Measurements from ENCODE around the gene DDAH1.

DDAH1 gene

DNA sequence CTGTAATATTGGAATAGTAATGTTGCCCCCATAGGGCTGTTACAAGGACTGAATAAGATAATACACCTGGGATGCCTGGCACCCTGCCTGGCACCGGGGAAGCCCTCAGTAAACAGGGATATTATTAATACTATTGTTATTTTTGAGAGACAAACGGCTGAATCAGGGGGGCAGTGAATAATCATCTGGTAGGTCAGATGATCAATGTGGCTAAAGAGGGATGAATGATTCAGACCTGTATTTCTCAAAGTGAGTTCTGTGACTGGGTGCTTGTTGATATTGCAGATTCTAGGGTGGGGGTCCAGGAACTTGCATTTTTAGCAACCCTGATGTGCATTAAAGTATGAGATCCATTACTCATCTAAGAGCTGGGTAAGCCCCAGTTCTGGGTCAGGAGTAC is 142.3 kb downstream of the DDAH1 start:
- WGBS, 2 experiments, result 94 to 95% methylated on average over 2 of the region's 2 CpGs
- Histone ChIP-seq H3K36me3 (ENCODE audit: control insufficient read depth, insufficient read depth, low read length) (no peaks in the 10 kb centered on the region), H3K4me1 (ENCODE audit: control insufficient read depth, insufficient read depth, low read length) (no peaks in the 10 kb centered on the region), H3K4me3 (ENCODE audit: insufficient read depth, low read depth, low read length) (no peak overlapping the region), H3K27me3 (ENCODE audit: control insufficient read depth, insufficient read depth, low read length, poor library complexity, severe bottlenecking) (no peaks in the 10 kb centered on the region), H3K27ac (ENCODE audit: insufficient read depth, low read depth, low read length, poor library complexity, severe bottlenecking) (no peak overlapping the region), H3K9me3 (ENCODE audit: control insufficient read depth, low read length) (no peaks in the 10 kb centered on the region)

DNA sequence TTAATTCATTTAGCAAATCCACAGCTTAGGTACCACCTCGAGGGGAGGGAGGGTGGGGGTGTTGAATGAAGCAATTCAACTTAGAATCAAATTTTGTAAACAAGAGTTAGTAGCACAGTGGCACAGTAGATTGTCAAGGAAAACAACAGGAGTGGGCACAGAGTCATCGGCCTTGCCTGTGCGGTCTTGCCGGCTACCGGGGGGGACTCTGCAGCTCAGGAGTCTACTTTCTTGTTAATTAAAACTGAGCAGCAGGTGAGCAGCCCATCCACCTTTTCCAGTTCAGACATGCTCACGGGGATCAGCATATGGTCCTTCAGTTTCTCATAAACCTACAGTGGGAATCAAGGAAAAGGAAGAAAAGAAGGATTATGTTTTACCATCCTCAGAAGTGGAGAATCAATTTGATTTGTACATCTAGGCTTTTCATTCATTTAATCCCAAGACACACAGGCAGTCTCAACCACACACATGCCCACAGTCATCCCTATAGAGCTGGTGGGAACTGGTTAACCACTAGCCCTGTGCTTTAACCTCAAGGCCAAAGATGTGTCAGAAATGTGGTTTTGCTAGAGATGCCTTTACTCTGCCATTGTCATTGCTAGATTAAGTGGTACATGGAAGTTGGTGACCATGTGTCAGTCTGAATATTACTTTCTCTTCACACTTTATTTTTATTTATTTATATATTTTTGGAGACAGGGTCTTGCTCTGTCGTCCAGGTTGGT is 143.6 kb downstream of the DDAH1 start:
- WGBS, 2 experiments, result 93% methylated on average over 7 of the region's 7 CpGs
- H3K9me3 ChIP-seq (ENCODE audit: control insufficient read depth, low read length), result no peaks in the 10 kb centered on the region
- H3K27me3 ChIP-seq (ENCODE audit: control insufficient read depth, insufficient read depth, low read length, poor library complexity, severe bottlenecking), result no peaks in the 10 kb centered on the region
- H3K36me3 ChIP-seq (ENCODE audit: control insufficient read depth, insufficient read depth, low read length), result no peaks in the 10 kb centered on the region
- H3K27ac ChIP-seq (ENCODE audit: insufficient read depth, low read depth, low read length, poor library complexity, severe bottlenecking), result no peak overlapping the region
- no peak overlapping the region for H3K4me3 ChIP-seq (ENCODE audit: insufficient read depth, low read depth, low read length)
- H3K4me1 ChIP-seq (ENCODE audit: control insufficient read depth, insufficient read depth, low read length), result no peaks in the 10 kb centered on the region

DNA sequence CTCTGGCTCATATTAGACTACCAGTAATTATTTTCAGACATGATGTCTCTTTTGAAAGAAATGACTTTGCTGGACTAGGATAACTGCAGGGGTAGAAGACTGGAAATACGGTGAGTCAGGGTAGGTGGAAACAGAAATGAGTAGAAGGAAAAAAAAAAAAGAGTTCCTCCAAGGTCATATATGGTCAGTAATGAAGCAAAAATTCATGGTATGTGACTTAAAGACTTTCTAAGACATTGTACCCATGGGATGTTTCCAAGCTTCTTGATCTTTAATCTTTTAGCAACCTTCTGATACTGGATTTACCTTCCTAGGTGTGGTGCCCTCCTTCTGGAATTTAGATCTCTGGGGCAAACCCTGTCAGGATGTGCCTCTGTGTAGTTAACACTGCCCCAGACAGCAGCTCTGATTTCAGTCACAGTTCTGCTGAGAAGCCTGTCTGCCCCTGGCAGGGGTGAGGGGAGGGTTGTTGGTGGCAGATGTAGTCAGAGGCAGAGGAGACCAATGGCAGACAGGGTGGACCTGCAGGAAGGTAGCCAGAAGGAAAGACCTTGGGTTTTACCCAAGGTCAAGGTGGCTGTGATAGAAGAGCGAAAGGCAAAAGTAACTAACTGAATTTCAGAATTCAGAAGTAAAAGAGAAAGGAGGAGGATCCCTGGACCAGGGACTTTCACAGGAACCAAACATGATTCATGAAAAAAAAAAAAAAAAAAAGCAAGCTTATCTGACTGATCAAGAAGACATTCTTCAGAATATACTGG is 144.4 kb downstream of the DDAH1 start:
- 93 to 100% methylated on average over 2 of the region's 2 CpGs for WGBS, 2 experiments

DNA sequence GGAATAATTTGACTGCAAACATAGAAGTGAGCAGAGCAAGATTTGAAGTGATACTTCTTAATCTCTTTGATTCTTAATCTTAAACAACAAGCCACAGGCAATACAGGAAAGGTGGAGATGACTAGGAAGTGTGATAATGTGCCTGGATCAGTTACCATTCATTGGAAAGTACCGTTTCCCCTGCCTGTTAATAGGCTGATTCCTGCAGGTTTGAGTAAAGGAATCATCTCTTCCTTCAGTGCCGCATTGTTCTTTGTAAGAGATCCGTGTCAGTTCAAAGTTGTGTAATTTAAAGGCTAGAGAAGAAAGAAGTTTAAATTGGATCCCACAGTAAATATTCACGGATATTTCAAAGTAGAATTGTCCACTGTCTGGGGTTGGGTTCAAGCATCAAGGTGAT is 145.0 kb downstream of the DDAH1 start:
- no peaks in the 10 kb centered on the region for H3K4me1 ChIP-seq (ENCODE audit: control insufficient read depth, insufficient read depth, low read length)
- no peaks in the 10 kb centered on the region for H3K27me3 ChIP-seq (ENCODE audit: control insufficient read depth, insufficient read depth, low read length, poor library complexity, severe bottlenecking)
- WGBS, 2 experiments, result 90 to 94% methylated on average over 4 of the region's 4 CpGs
- no peak overlapping the region for H3K27ac ChIP-seq (ENCODE audit: insufficient read depth, low read depth, low read length, poor library complexity, severe bottlenecking)
- no peaks in the 10 kb centered on the region for H3K36me3 ChIP-seq (ENCODE audit: control insufficient read depth, insufficient read depth, low read length)
- no peaks in the 10 kb centered on the region for H3K9me3 ChIP-seq (ENCODE audit: control insufficient read depth, low read length)
- no peak overlapping the region for H3K4me3 ChIP-seq (ENCODE audit: insufficient read depth, low read depth, low read length)

More for the DNA sequence above, 144.4 kb downstream of the DDAH1 start:
- Histone ChIP-seq H3K27me3 (ENCODE audit: control insufficient read depth, insufficient read depth, low read length, poor library complexity, severe bottlenecking) (no peaks in the 10 kb centered on the region), H3K36me3 (ENCODE audit: control insufficient read depth, insufficient read depth, low read length) (no peaks in the 10 kb centered on the region), H3K27ac (ENCODE audit: insufficient read depth, low read depth, low read length, poor library complexity, severe bottlenecking) (no peak overlapping the region), H3K4me1 (ENCODE audit: control insufficient read depth, insufficient read depth, low read length) (no peaks in the 10 kb centered on the region), H3K9me3 (ENCODE audit: control insufficient read depth, low read length) (no peaks in the 10 kb centered on the region), H3K4me3 (ENCODE audit: insufficient read depth, low read depth, low read length) (no peak overlapping the region)

DNA sequence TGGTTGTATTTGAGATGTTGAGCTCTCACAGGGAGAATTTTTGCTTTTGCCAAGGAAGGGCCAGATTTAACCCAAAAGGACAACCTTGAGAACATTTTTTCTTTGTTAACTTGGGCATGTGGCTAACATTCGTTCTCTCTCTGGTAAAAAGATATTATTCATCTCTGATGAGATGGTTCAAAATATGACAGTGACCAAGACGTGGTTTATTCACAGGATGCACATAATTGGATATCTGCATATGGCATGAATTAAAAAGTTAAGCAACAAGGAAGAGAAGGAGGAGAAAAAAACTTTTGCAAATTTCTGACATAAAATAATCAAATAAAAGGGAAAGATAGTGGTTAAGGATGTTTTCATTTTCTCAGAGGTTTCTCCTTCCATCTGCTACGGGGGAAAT is 145.5 kb downstream of the DDAH1 start:
- H3K4me1 ChIP-seq (ENCODE audit: control insufficient read depth, insufficient read depth, low read length), result no peaks in the 10 kb centered on the region
- no peaks in the 10 kb centered on the region for H3K27me3 ChIP-seq (ENCODE audit: control insufficient read depth, insufficient read depth, low read length, poor library complexity, severe bottlenecking)
- no peak overlapping the region for H3K27ac ChIP-seq (ENCODE audit: insufficient read depth, low read depth, low read length, poor library complexity, severe bottlenecking)
- H3K36me3 ChIP-seq (ENCODE audit: control insufficient read depth, insufficient read depth, low read length), result no peaks in the 10 kb centered on the region
- 90% methylated on average over 2 to 3 of the region's 3 CpGs for WGBS, 2 experiments
- no peak overlapping the region for H3K4me3 ChIP-seq (ENCODE audit: insufficient read depth, low read depth, low read length)
- H3K9me3 ChIP-seq (ENCODE audit: control insufficient read depth, low read length), result no peaks in the 10 kb centered on the region

DNA sequence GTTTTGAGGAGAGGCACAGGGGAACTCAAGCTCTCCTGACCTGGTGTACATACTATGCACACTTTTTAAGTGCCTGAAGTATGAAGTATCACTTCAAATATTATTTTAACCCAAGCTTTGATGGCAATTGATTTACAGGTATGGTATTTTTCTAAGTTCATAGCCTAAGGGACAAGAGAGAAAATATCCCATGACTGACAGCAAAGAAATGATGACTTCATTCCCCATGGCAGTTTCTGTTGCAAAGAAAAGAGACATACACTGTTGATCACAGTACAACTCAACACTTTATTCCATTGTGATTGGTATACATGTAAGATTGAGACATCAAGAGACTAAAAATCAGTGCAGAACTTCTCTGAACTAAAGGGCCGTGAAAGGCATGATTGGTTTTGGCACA is 146.7 kb downstream of the DDAH1 start:
- WGBS, 2 experiments, result 88 to 100% methylated on average over 1 of the region's 1 CpG

DNA sequence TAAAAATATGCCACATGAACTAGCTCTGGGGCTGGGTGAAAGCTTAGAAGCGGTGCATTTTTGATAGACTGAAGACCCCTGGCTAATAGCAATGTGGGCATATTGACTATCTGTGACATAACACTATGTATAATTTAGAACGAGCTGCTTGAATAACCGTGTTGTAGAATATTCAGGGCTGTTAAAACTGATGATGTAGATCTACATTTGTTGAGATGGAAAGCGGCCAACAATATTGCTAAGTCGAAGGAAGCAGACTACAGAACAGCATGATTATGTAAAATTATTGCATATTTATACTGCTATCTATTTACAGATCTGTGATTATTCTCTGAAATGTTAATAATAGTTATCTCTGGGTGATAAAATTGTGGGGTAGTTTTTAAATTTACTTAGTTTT is 147.4 kb downstream of the DDAH1 start:
- Histone ChIP-seq H3K4me1 (ENCODE audit: control insufficient read depth, insufficient read depth, low read length) (no peaks in the 10 kb centered on the region), H3K36me3 (ENCODE audit: control insufficient read depth, insufficient read depth, low read length) (no peaks in the 10 kb centered on the region), H3K27ac (ENCODE audit: insufficient read depth, low read depth, low read length, poor library complexity, severe bottlenecking) (no peak overlapping the region), H3K9me3 (ENCODE audit: control insufficient read depth, low read length) (no peaks in the 10 kb centered on the region), H3K27me3 (ENCODE audit: control insufficient read depth, insufficient read depth, low read length, poor library complexity, severe bottlenecking) (no peaks in the 10 kb centered on the region), H3K4me3 (ENCODE audit: insufficient read depth, low read depth, low read length) (no peak overlapping the region)
- WGBS, 2 experiments, result 96 to 97% methylated on average over 4 to 5 of the region's 5 CpGs

More for the DNA sequence above, 146.7 kb downstream of the DDAH1 start:
- no peaks in the 10 kb centered on the region for H3K27me3 ChIP-seq (ENCODE audit: control insufficient read depth, insufficient read depth, low read length, poor library complexity, severe bottlenecking)
- no peaks in the 10 kb centered on the region for H3K36me3 ChIP-seq (ENCODE audit: control insufficient read depth, insufficient read depth, low read length)
- no peak overlapping the region for H3K4me3 ChIP-seq (ENCODE audit: insufficient read depth, low read depth, low read length)
- H3K27ac ChIP-seq (ENCODE audit: insufficient read depth, low read depth, low read length, poor library complexity, severe bottlenecking), result no peak overlapping the region
- no peaks in the 10 kb centered on the region for H3K4me1 ChIP-seq (ENCODE audit: control insufficient read depth, insufficient read depth, low read length)
- H3K9me3 ChIP-seq (ENCODE audit: control insufficient read depth, low read length), result no peaks in the 10 kb centered on the region

DNA sequence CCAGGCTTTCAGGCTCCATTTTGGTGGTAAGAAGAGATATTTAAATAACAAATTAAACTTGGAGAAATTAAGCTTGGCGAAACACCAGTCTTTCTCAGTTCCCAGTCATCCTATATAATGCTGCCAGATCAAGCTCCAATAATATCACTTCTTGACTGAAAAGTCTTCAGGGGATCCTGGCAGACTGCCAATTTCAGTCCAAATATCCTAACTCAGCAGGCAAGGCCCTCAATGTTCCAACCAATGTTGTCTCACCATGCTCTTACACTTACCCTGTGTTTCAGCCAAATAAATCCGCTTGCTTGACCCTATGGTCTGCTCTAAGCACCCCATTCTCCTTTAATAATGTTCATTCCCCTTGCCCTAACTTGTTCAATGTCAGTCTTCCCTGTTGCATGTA is 148.6 kb downstream of the DDAH1 start:
- Histone ChIP-seq H3K4me1 (ENCODE audit: control insufficient read depth, insufficient read depth, low read length) (no peaks in the 10 kb centered on the region), H3K27ac (ENCODE audit: insufficient read depth, low read depth, low read length, poor library complexity, severe bottlenecking) (no peak overlapping the region), H3K9me3 (ENCODE audit: control insufficient read depth, low read length) (no peaks in the 10 kb centered on the region), H3K36me3 (ENCODE audit: control insufficient read depth, insufficient read depth, low read length) (no peaks in the 10 kb centered on the region), H3K27me3 (ENCODE audit: control insufficient read depth, insufficient read depth, low read length, poor library complexity, severe bottlenecking) (no peaks in the 10 kb centered on the region), H3K4me3 (ENCODE audit: insufficient read depth, low read depth, low read length) (no peak overlapping the region)
- 90 to 98% methylated on average over 2 of the region's 2 CpGs for WGBS, 2 experiments

DNA sequence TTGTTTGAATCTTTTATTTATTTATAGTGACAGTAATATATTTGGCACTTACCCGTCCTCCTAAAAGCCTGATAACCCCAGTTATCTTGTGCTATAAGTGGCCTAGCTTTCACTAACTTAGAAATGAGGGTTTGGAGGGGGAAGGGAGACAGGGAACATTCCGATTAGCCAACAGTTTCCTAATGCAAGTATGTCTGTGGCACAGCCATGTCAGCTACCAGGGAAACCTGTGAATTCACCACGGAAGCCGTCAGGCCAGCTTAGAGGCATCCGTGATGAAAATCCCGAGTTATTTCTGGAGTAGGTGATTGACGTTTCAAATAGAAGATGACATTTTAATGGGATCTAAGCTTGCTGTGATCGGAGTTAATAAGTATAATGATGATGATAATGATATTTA is 149.2 kb downstream of the DDAH1 start:
- Histone ChIP-seq H3K4me1 (ENCODE audit: control insufficient read depth, insufficient read depth, low read length) (no peaks in the 10 kb centered on the region), H3K27ac (ENCODE audit: insufficient read depth, low read depth, low read length, poor library complexity, severe bottlenecking) (no peak overlapping the region), H3K27me3 (ENCODE audit: control insufficient read depth, insufficient read depth, low read length, poor library complexity, severe bottlenecking) (no peaks in the 10 kb centered on the region), H3K4me3 (ENCODE audit: insufficient read depth, low read depth, low read length) (no peak overlapping the region), H3K36me3 (ENCODE audit: control insufficient read depth, insufficient read depth, low read length) (no peaks in the 10 kb centered on the region), H3K9me3 (ENCODE audit: control insufficient read depth, low read length) (no peaks in the 10 kb centered on the region)
- WGBS, 2 experiments, result 90 to 97% methylated on average over 7 of the region's 8 CpGs

DNA sequence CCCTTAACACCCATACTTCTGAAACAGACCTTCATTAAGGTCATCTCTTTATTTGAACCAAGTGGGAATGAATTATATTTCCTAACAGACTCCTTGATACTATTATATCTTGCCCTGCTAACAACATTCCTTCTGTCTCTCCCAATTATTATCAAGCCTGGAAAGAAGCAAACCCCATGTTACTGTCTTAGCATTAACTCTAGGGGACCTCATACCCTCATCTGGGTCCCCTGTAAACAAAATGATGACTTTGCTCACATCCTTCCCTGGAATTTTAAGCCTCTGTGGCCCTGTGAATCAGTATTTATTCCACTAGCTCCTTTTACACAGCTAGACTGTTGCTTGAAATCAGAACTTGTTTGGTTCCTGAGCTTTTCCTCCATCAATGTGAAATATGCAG is 150.2 kb downstream of the DDAH1 start:
- no peak overlapping the region for H3K4me3 ChIP-seq (ENCODE audit: insufficient read depth, low read depth, low read length)
- no peaks in the 10 kb centered on the region for H3K36me3 ChIP-seq (ENCODE audit: control insufficient read depth, insufficient read depth, low read length)
- H3K9me3 ChIP-seq (ENCODE audit: control insufficient read depth, low read length), result no peaks in the 10 kb centered on the region
- no peak overlapping the region for H3K27ac ChIP-seq (ENCODE audit: insufficient read depth, low read depth, low read length, poor library complexity, severe bottlenecking)
- no peaks in the 10 kb centered on the region for H3K4me1 ChIP-seq (ENCODE audit: control insufficient read depth, insufficient read depth, low read length)
- no peaks in the 10 kb centered on the region for H3K27me3 ChIP-seq (ENCODE audit: control insufficient read depth, insufficient read depth, low read length, poor library complexity, severe bottlenecking)

All from ectodermal cell (in vitro differentiated cells).